ENCODE measurements around the gene COL11A2. TPM values are rescaled to one million over a fixed set of nuclear protein-coding genes. Genes with fewer than 3 reads are reported as not detected.

The COL11A2 gene
- total RNA-seq, 2 donors from 2014 or later = 0.78 to 2.3 TPM

DNA sequence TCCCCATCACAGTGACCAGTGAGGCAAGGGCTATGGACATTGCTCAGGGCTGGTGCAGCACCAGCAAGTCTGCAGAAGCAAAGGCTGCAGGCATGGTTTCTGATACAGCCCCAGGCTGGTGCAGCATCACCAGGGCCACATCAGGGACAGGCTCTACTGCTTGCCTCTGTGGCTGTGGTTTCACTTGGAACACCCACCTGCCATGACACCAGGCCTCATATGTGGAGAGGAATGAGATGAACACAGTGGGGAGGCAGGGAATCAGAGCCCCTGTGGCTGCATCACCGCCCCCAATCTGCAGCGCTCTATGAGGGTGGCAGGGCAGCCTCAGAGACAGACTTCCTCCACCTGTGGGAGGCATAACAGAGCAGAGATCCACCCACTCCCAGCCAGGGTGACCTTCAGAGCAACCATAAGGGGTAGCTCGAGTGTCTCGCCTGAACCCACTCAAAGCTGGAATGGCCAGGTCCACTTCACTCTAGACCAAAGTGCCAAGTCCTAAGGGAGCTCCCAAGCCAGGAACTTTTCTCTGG lies 23.9 kb upstream of the COL11A2 start:
- DNase-seq (no peak), ATAC-seq (no peak)
- WGBS, 2 donors = 85 to 91% methylated on average over 2 to 4 of the region's 4 CpGs
- H3K4me1 ChIP-seq = peaks cover 20% of the 10 kb centered on the region
- intact Hi-C loops (cut with DNase I) = no loop called here
- H3K27ac ChIP-seq = no peak overlapping the region
- no peaks in the 10 kb centered on the region for H3K36me3 ChIP-seq (replicated peaks in 1 of 2; ENCODE audit: insufficient read depth in 1 of 2, low read depth in 2 of 2)
- TF ChIP-seq, protein P1, sequence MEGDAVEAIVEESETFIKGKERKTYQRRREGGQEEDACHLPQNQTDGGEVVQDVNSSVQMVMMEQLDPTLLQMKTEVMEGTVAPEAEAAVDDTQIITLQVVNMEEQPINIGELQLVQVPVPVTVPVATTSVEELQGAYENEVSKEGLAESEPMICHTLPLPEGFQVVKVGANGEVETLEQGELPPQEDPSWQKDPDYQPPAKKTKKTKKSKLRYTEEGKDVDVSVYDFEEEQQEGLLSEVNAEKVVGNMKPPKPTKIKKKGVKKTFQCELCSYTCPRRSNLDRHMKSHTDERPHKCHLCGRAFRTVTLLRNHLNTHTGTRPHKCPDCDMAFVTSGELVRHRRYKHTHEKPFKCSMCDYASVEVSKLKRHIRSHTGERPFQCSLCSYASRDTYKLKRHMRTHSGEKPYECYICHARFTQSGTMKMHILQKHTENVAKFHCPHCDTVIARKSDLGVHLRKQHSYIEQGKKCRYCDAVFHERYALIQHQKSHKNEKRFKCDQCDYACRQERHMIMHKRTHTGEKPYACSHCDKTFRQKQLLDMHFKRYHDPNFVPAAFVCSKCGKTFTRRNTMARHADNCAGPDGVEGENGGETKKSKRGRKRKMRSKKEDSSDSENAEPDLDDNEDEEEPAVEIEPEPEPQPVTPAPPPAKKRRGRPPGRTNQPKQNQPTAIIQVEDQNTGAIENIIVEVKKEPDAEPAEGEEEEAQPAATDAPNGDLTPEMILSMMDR (IDR thresholded peaks at IDR 0.05) = no peak
- no peaks in the 10 kb centered on the region for H3K27me3 ChIP-seq
- no peak overlapping the region for H3K4me3 ChIP-seq
- no peaks in the 10 kb centered on the region for H3K9me3 ChIP-seq

DNA sequence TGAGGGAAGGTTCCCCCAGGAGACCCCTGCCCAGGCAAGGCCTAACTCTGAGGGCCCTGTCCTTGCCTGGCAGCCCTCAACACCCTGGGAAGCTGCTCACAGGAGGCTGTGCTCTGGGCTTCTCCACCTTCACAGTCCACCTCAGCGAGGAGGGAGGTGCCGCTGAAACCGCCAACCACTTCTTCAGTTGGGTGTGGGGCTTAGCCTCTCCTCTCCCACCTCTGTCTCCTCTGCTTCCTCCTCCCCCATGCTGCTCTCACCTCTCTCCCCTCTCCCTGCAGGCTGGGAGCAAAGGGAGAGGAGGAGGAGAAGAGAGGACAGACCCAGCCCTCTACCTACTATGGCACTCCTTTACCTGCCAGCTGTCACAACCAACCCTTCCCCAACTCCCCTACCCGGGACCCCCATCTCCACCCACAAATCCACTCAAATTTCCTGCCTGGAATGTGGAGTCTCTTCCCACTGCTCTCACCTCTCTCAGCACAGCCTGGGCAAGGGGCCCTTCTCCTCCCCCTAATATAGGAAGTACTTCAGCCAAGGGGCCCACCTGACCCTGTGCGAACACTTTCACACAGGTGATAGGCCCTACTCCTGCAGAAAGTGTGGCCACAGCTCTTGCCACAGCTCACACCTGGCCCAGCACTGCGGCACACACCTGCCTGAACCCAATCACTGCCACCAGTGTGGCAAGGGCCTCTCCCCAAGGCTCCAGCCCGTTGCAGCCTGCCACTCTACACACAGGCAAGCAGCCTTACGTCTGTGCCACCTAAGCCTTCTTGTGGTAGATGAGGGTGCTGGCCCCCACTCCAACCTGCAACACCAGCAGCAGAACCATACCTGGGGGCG lies 23.2 kb upstream of the COL11A2 start:
- Histone ChIP-seq H3K4me3 (no peak overlapping the region), H3K9me3 (no peaks in the 10 kb centered on the region), H3K27me3 (no peaks in the 10 kb centered on the region), H3K27ac (no peak overlapping the region), H3K36me3 (replicated peaks in 1 of 2; ENCODE audit: insufficient read depth in 1 of 2, low read depth in 2 of 2) (no peaks in the 10 kb centered on the region), H3K4me1 (peaks cover 20% of the 10 kb centered on the region)
- DNase-seq = no peak
- TF ChIP-seq POLR2A (IDR thresholded peaks at IDR 0.05) = no peak
- TF ChIP-seq, protein P1 (IDR thresholded peaks at IDR 0.05) = no peak
- ATAC-seq = no peak
- 67 to 75% methylated on average over 6 to 9 of the region's 9 CpGs for WGBS, 2 donors
- intact Hi-C loops (cut with DNase I) = no loop called here

DNA sequence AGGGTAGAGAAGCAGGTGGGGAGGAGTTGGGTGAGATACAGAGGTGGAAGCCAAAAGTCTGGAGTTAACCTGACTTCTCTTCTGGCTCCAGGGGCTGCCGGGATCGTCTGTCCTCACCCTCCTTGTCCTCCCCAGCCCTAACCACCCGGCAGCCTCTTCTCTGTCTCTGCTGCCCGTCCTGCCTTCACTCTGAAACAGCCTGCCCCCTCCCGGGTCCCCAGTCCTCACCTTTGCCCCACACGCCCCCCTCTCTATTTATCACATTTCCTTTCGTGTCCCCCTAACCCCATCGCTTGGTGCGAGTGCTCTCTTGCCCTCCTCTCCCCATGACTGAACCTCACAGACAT lies 21.7 kb upstream of the COL11A2 start:
- Histone ChIP-seq H3K4me3 (no peak overlapping the region), H3K9me3 (no peaks in the 10 kb centered on the region), H3K27ac (no peak overlapping the region), H3K27me3 (no peaks in the 10 kb centered on the region), H3K36me3 (replicated peaks in 1 of 2; ENCODE audit: insufficient read depth in 1 of 2, low read depth in 2 of 2) (no peaks in the 10 kb centered on the region), H3K4me1 (peaks cover 28% of the 10 kb centered on the region)
- DNase-seq (no peak), ATAC-seq (no peak)
- no peak for TF ChIP-seq POLR2A (IDR thresholded peaks at IDR 0.05)
- TF ChIP-seq, protein P1 (IDR thresholded peaks at IDR 0.05) = no peak
- WGBS, 2 donors = 34 to 38% methylated on average over 9 of the region's 9 CpGs
- intact Hi-C loops (cut with DNase I) = no loop called here

DNA sequence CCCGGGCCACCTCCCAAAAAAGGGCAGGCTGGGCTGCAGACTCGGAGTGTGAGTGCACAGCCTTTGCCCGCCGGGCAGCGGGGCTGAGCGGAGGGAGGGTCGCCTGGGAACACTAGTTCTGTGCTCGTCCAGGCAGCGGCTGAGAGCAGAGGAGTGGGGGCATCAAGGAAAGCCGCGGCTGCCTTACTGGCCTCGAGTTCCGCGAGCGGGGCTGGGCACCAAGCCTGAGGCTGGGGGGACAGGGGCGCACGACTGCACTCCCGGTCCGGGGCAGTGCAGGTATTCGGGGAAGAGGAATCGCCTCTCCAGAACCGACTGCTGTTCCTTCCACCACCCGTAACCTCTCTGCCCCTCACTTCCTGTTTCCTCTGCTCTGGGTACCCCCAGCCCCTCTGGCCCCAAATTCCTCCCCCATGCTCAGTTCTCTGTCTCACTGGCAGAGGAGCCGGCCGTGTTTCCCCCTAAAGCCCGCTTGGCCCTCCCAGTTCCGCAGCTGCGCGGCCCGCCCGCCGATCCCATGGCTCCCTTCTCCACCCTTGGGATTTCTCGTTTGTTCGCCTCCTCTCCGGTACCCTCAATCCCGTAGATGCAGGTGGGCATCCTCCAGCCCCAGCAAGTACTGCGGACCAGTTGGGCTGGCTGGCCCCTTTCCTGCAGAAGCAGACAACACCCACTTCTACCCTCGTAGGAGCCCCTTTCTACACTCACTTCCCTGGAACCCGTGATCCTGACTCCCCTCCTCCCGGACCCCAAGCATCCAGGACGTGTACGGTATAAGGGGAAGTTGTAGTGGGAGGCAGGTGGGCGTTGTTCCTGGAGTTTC lies 21.1 kb upstream of the COL11A2 start:
- no peak overlapping the region for H3K4me3 ChIP-seq
- WGBS, 2 donors = 2% methylated on average over 34 to 43 of the region's 43 CpGs
- no peaks in the 10 kb centered on the region for H3K27me3 ChIP-seq
- no peaks in the 10 kb centered on the region for H3K36me3 ChIP-seq (replicated peaks in 1 of 2; ENCODE audit: insufficient read depth in 1 of 2, low read depth in 2 of 2)
- TF ChIP-seq POLR2A (IDR thresholded peaks at IDR 0.05) = peak in 2 of 3 donors; percentile 19 to 44
- TF ChIP-seq, protein P1 (IDR thresholded peaks at IDR 0.05) = no peak
- peak; percentile 45 for ATAC-seq
- H3K4me1 ChIP-seq = peaks cover 31% of the 10 kb centered on the region
- intact Hi-C loops (cut with DNase I) = no loop called here
- no peaks in the 10 kb centered on the region for H3K9me3 ChIP-seq
- DNase-seq = peak in 1 of 4 donors; percentile 30
- H3K27ac ChIP-seq = no peak overlapping the region
